Suppressor macrophage treated with lipopolysaccharide for 1 hour (primary cell): Measurements from ENCODE around the gene BRINP1.

ENCODE experiments used
- DNase-seq, 3 donors: peaks; one replicate each; pipeline ENCODE4 v3.0.0-alpha.2; 2020 to 2022

BRINP1 gene

DNA sequence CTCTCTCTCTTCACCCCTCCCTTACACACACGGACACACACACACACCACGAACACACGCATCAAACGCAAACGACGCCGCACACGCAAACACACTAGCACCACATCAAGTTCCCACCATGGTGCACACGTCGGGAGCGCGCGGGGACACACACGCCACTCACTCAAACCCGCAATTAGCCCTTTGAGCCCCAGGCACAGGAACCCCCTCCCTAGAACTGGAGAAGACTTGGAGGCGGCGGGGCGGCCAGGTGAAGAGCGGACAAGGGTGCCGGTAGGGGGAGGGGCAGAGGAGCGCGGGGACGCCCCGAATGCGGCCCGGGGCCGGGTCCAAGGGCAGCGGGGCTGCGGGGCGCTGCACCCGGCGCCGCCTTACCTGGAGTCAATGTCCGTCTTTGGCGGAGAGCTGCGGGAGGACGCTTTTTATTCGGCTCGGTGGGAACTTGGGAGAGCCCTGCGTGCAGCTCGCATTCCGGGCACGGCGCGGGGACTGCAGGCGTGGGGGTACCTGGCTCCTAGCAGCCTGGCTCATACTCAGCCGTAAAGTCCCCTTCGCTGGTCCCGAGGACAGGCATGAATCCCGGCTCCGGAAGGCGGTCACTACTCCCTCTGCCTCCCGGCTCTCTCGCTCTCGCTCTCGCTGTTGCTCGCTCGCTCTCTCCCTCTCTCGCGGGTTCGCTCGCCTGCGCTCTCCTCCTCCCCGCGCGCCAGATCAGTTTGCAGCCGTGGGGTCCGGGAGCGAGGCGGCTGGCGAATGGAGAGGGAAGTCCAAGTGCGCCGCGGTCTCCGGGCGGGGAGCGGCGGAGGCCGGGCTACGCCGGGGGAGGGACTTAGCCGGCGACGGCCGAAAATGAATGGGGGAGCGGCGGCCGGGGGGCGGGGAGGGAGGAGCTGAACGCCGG, at the start of gene BRINP1:
BRINP1 (minus strand) TSS at position 755 of the 901 bp plus-strand sequence. CDS start 56,080 bp downstream, outside the sequence.
- peak in 2 of 3 donors; percentile 2 to 17 for DNase-seq

DNA sequence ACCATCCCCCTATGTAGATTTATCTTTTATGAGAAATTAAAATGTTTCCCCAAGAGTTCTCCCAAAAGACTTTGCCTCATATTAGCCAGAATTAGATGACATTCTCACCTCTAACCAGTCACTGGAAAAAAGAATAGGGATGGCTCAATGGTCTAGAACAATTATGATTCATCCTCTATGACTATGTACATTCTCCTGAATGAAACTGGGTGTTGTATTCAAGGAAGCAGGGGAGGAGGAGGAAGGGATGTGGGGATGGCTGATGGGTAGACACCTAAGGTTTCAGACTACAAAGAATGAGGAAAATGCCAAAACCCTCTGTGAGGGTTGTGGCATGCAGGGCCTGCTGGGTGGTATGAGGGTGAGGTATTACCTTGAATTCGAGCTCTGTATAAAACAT, 49.5 kb upstream of the BRINP1 start:
- DNase-seq: no peak

DNA sequence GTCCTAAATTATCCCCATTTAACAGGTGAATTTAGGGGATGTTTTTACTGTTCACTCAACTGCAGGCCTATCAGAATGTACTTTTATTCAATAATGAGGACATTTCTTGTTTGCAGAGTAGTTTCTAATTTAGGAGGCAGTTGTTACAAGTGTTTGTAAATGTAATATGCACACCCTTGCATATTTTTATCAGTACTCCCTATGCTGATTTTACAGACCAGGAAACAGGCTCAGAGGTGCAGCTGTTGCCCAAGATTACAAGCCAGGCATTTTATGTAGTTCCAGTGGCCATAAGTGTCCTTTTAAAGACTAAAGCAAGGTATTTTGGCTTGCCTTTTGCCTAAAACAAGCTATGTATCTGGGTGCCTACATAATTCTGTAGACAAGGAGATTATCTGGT, 47.6 kb upstream of the BRINP1 start:
- DNase-seq: no peak

DNA sequence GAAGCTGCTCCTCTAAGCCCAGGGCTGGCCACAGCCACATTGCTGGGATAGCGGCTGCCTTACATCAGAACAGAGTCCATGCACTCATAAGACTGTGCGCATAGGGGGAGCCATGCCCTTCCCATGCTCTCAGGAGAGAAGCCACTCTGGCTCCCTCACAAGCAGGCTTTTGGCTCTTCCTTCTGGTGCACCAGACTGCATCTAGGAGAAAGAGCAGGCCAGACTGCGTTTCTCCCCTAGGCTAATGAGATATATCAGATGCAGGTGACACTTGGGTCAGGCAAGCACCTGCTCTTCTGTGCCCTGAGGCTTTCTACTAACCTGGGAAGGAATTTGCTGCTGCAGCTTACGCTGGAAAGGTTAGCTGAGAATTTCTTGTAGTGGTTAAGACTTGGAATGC, 43.2 kb upstream of the BRINP1 start:
- DNase-seq: no peak

DNA sequence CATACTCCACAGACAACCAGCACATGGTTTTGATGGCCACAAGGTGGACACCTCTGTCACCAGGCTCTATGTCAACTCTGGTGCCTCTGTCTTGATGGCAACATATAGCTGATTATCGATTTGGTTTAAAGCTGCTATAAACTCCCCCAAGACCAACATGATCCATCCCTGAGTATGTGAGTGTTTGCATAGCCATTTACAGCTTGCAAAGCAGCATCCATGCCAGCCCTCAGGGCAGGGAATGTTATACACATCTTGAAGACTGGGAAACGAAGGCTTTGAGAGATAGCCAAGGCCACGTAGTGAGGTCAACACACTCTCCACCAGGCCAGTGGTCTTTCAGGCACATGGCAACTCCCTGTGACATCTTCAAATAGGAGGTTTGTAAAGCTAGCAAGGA, 40.3 kb upstream of the BRINP1 start:
- DNase-seq: no peak

DNA sequence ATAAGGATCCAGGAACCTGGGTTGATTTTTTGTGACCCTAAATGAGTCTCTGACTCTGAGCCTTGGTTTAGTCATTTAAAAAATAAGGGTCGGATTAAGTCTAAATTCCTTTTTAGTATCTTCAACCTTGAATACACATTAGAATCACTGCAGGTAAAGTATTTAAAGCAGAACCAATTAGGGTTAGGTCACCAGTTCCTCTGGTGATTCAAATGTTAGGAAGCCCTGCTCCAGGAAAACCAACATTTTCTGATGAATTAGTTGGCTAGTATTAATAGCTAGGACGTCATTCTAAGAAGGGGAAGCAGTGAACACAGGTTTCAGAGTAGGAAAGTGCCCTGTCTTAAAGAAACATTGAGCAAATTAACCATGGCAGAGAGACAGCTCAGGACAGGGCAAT, 31.4 kb upstream of the BRINP1 start:
- no peak for DNase-seq

DNA sequence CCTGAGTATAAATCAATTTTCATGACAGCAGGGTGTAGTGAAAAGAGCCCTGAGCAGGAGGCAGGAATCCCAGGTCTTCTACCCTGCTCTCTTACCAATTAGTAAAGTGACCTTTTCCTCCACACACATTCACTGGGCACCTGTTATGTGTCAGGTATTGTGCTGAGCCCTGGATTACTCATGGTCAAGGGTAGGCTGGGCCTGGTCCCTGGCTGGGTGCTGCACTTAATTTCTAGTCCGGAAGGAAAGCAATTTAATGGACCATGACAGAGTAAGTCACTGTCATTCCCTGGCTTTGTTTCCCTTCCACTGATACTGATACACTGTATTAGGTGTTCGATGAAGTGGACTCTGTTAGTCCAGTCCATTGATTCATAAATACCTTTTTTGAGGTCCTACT, 29.1 kb upstream of the BRINP1 start:
- DNase-seq: no peak

DNA sequence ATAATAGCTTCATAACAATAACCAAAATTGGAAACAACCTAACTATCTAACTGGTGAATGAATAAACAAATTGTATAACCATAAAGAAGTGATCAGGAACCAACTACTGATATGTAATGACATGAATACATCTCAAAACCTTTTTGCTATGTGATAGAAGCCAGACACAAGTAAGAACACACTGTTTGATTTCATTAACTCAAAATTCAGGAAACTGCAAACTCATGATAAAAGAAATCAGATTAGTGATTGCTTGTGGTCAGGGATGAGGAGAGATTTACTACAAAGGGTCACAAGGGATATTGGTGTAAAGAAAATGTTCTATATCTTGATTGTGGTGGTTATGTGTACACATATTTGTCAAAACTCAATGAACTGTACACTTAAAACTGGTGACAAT, 22.6 kb upstream of the BRINP1 start:
- DNase-seq: no peak

DNA sequence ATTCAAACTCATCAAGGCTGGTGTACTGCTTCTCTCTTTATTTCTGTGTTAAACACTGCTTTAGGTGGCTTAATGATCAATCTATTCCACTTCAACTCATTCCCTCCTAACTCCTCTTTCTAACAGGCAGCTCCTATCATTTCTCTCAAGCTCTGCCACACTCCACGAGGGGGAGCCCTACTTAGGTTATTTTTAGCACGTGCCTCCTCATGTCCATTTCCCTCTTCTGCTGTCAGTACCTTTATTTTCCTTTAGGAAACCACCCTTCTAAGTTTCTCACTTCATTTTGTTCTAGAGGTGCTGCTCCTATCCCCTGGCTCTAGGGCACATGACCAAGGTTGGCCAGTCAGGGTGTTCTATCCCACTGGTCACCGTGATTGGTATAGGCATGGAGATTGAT, 6.7 kb upstream of the BRINP1 start:
- peak; percentile 17 to 37 (median 31) for DNase-seq

DNA sequence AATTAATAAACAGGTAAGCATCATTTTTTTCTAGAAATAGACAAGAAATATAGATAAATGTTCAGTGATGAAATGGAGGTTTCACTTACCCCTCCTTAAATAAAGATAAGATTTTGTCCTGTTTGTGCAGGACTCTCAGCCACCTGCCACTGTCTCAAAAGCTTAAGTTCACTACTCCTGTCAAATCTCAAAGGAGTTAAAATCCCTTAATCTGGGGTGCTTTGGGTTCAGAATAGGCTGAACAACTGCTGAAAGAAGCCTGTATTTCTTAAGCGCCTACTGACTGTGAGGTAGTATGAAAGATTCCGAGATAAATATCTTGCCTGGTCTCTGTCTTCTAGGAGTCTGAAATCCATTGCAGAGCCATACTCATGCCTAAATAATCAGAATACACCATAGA, 3.7 kb upstream of the BRINP1 start:
- no peak for DNase-seq

GRCh38 chr9:119370816-119371215, 1.6 kb upstream of the BRINP1 start:
- peak; percentile 40 to 70 (median 60) for DNase-seq

- no peak for DNase-seq
These were observed 588 bp upstream of the BRINP1 start for GRCh38 chr9:119369680-119370366.

GRCh38 chr9:119368179-119368578, 1.1 kb downstream of the BRINP1 start:
- no peak for DNase-seq

DNA sequence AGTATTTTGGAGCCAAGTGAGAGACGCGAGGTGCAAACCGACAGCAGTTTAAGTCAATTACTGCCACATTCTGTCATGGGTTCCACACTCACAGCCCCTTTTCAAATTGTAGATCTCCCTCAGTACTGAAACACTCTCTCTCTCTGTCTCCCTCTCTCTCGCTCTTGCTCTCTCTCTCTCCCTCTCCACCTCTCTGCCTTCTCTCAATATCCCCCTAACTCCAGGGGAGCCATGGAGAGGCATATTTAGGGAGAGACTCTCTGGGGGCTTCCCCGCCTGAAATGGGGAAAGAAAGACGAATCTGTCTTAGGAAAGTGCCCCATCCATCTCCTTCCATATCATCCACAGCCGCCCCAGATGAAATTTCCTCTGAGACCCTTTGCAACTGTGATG, 1.6 kb downstream of the BRINP1 start:
- DNase-seq: no peak

- DNase-seq: no peak
These were observed 2.1 kb downstream of the BRINP1 start for GRCh38 chr9:119366909-119367682.

DNA sequence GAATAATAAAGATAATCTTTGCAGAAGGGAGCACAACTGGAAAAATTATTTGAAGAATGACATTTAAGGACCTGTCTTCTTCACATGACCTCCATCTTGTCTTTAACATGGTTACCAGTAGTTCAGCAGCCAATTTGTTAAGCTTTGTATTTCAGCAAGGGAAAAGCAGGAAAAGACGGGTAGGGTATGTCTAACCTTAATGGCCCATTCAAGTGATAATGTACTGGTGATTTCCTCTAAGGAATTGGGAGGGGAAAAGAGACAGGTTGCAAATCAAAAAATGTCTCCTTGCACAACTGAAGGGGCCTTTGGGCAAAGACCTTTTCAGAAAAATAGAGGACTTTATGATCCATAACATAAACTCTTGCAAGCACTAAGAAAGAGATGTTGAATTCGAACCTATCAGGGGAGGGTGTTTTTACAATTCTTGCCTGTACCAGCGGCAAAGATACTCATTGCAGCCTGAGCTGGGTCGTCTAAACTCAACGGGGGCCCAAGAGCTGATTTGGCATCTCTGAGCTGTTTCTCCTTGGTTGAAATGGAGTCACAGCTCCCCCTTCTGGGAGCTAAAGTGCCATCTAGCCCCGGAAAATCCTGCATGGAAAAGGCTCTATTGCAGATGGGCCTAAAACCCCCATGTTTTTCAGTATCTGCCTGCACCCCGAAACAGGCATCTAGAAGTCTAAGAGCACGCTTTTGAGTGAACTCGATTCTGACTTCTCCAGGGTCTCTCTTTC, 3.8 kb downstream of the BRINP1 start:
- peak; percentile 25 to 47 (median 37) for DNase-seq

DNA sequence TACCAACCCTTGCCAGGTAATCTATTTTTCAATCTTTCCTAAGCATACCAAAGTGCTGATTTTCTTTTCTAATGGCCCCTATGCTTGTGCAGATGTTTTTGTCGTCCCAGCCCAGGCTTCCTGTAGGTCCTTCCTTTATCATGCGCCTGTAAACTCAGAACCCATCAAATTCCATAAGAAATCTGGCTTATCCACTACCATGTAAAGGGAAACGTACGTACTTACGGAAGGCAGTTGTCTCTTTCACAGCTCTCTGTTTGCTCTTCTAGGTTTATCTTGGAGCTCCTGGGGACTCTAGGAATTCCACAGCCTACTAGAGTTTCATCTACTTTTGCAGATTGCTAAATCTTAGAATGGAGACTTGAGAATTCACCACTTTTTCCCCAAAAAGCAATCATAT, 9.0 kb downstream of the BRINP1 start:
- DNase-seq: no peak

- DNase-seq: no peak
These were observed 11.7 kb downstream of the BRINP1 start for GRCh38 chr9:119357336-119358096.

- no peak for DNase-seq
These were observed 19.8 kb downstream of the BRINP1 start for GRCh38 chr9:119349351-119349825.

DNA sequence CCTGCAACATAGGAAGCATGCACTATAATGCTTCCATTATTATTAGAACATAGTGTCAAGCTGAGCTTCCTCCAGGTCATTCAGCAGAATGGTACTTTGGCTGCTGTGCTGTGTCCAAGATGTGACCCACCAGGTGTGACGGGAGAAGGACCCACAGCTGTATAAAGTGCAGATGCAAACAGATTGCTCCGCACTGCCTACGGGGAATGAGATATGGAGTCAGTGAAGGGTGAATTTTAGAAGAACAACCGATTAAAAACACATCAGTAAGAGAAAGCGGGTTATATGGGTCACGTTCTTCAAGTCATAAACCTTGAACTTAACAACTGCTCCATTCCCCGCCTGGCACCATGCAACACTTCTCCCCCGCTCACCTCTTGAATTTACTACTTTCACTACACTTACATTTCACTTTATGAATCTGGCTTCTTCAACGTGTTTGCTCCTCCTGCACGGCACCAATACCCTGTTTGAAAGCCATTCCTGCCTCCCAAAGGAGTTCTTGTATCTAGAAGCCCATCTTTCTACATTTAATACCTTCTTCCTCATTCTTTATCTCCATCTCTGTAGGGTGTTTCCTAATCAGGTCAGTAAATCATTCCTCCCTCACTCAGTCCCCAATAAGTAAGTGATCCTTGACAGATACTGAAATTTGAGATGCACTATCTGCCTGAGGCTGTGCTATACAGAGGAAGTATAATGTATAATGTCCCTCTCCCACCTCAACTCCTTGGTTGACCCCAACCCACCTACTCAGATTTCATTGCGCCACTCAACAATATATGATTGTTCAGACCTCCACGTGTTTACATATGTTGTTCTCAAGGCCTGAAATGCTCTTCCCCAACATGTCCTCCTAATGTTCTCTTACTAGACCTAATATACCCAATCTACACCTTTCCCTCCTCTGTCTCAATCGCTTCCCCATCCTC, 25.9 kb downstream of the BRINP1 start:
- no peak for DNase-seq

- DNase-seq: no peak
These were observed 30.2 kb downstream of the BRINP1 start for GRCh38 chr9:119339056-119339455.
